ENCODE results near the gene H2BK1. TPM values are rescaled to one million over a fixed set of nuclear protein-coding genes. Genes with fewer than 3 reads are reported as not detected.

Gene H2BK1
- total RNA-seq, 1 experiment from 2014 or later, result 0.69 TPM

- Histone ChIP-seq H2AFZ (ENCODE audit: low read depth, low read length, poor library complexity, severe bottlenecking) (peak overlapping the region; percentile 8), H3K4me1 (ENCODE audit: control insufficient read depth in 1 of 2, insufficient read depth in 2 of 2, low read length in 2 of 2) (peaks cover 40 to 70% of the 10 kb centered on the region in 2 experiments), H3K27me3 (ENCODE audit: insufficient read depth, low read length) (no peaks in the 10 kb centered on the region), H3K36me3 (ENCODE audit: control insufficient read depth in 1 of 2, insufficient read depth in 2 of 2, low read length in 2 of 2) (no peaks in the 10 kb centered on the region), H3K4me3 (replicated peaks in 1 of 2; ENCODE audit: low read depth in 1 of 2, low read length in 2 of 2) (peak overlapping the region; percentile 58 to 70), H3K79me2 (ENCODE audit: insufficient read depth, low read length) (no peaks in the 10 kb centered on the region), H3K4me2 (ENCODE audit: low read length) (peak overlapping the region; percentile 87), H3K27ac (ENCODE audit: low read depth, low read length) (peak overlapping the region; percentile 79), H3K9me2 (ENCODE audit: insufficient read depth) (no peaks in the 10 kb centered on the region), H3K9ac (ENCODE audit: low read length) (peak overlapping the region; percentile 69), H3K9me3 (ENCODE audit: control insufficient read depth in 1 of 2, insufficient read depth in 1 of 2, low read depth in 1 of 2, low read length in 2 of 2) (no peaks in the 10 kb centered on the region), H4K20me1 (ENCODE audit: insufficient read depth) (no peaks in the 10 kb centered on the region)
- DNase-seq (ENCODE audit: low read depth, low spot score) (no peak), ATAC-seq (peak; percentile 41)
- CTCF ChIA-PET, result no interaction called here
- intact Hi-C loops (cut with micrococcal nuclease), result loop anchor here (10.0 kb wide), 1 partner anchor 124 kb away; no protein-coding TSS in a partner anchor
- POLR2A ChIA-PET, result interaction anchor here (0.7 kb wide), 1 partner anchor 187 kb away, joined by 4 read pairs; no protein-coding TSS in a partner anchor
- RAD21 ChIA-PET (ENCODE audit: low non-redundant PET in 1 of 2, low total read pairs in 2 of 2, uncharacterized antibody in 2 of 2, unreplicated experiment in 2 of 2), result no interaction called here
- BruUV-seq (replicated peaks), result no TSS peak
- TF ChIP-seq TCF7L2 (IDR thresholded peaks at IDR 0.05; ENCODE audit: borderline replicate concordance, extremely low read depth, insufficient read depth, insufficient read length) (no peak), ZFX (IDR thresholded peaks at IDR 0.05) (peak; percentile 84; the same call in 1 of the 2 replicates), EZH2 (IDR thresholded peaks at IDR 0.05) (no peak)
Measured at GRCh38 chr7:151249034-151249731, 38.9 kb upstream of the H2BK1 start.

GRCh38 chr7:151248346-151249033 lies 38.2 kb upstream of the H2BK1 start, which contains the start of gene SMARCD3:
Gene SMARCD3, minus strand, starts transcription at chr7:151248694. Its CDS starts 132 bp downstream, at chr7:151248562.
- no peaks in the 10 kb centered on the region for H3K9me3 ChIP-seq (ENCODE audit: control insufficient read depth in 1 of 2, insufficient read depth in 1 of 2, low read depth in 1 of 2, low read length in 2 of 2)
- ChIA-PET POLR2A (no interaction called here), RAD21 (ENCODE audit: low non-redundant PET in 1 of 2, low total read pairs in 2 of 2, uncharacterized antibody in 2 of 2, unreplicated experiment in 2 of 2) (no interaction called here), CTCF (no interaction called here)
- no peaks in the 10 kb centered on the region for H3K79me2 ChIP-seq (ENCODE audit: insufficient read depth, low read length)
- peaks cover 40 to 70% of the 10 kb centered on the region in 2 experiments for H3K4me1 ChIP-seq (ENCODE audit: control insufficient read depth in 1 of 2, insufficient read depth in 2 of 2, low read length in 2 of 2)
- H3K9me2 ChIP-seq (ENCODE audit: insufficient read depth), result no peaks in the 10 kb centered on the region
- TF ChIP-seq ZNF274 (IDR thresholded peaks at IDR 0.05; ENCODE audit: low read depth, low read length) (no peak), YY1 (IDR thresholded peaks at IDR 0.05; ENCODE audit: extremely low read depth, insufficient replicate concordance, low read depth, low read length) (peak; percentile 7)
- intact Hi-C loops (cut with micrococcal nuclease), result loop anchor here (10.0 kb wide), 1 partner anchor 124 kb away; no protein-coding TSS in a partner anchor
- BruUV-seq (replicated peaks), result no TSS peak
- ATAC-seq (peak; percentile 13), DNase-seq (ENCODE audit: low read depth, low spot score) (no peak)
- H3K27me3 ChIP-seq (ENCODE audit: insufficient read depth, low read length), result no peaks in the 10 kb centered on the region
- peak within 1 kb of the TSS; percentile 87 for H3K4me2 ChIP-seq (ENCODE audit: low read length)
- H2AFZ ChIP-seq (ENCODE audit: low read depth, low read length, poor library complexity, severe bottlenecking), result peak within 1 kb of the TSS; percentile 23
- H3K9ac ChIP-seq (ENCODE audit: low read length), result peak within 1 kb of the TSS; percentile 69
- peak within 1 kb of the TSS; percentile 58 to 70 for H3K4me3 ChIP-seq (replicated peaks in 1 of 2; ENCODE audit: low read depth in 1 of 2, low read length in 2 of 2)
- H3K36me3 ChIP-seq (ENCODE audit: control insufficient read depth in 1 of 2, insufficient read depth in 2 of 2, low read length in 2 of 2), result no peaks in the 10 kb centered on the region
- H4K20me1 ChIP-seq (ENCODE audit: insufficient read depth), result no peaks in the 10 kb centered on the region
- H3K27ac ChIP-seq (ENCODE audit: low read depth, low read length), result peak within 1 kb of the TSS; percentile 79

Data from HCT116 (cell line).